Peyer's patch (tissue), 4 donors: ENCODE measurements around the gene DNAJB12.

Source experiments
- CTCF ChIP-seq, 6 experiments: fragments of 450-650 bp in 4 of 6; fragments of 200-600 bp in 2 of 6; sonication (generic) in 1 of 6; IDR thresholded peaks; one replicate each; pipeline ENCODE4 v1.5.1; 2017 to 2019; ENCODE audit warnings: antibody characterized with exemption in 6 of 6, mild to moderate bottlenecking in 3 of 6, moderate library complexity in 1 of 6
- POLR2A ChIP-seq, 2 donors: fragments of 450-650 bp; IDR thresholded peaks; one replicate each; pipeline ENCODE4 v1.5.1; 2017; ENCODE audit warnings: antibody characterized with exemption in 2 of 2, mild to moderate bottlenecking in 2 of 2, moderate library complexity in 2 of 2

GRCh38 chr10:72297281-72297804 lies 57.4 kb downstream of the DNAJB12 start:
- TF ChIP-seq CTCF (IDR thresholded peaks at IDR 0.05) (no peak), POLR2A (IDR thresholded peaks at IDR 0.05) (peak; percentile 17)
